ENCODE measurements around the gene PARP9. TPM values are rescaled to one million over a fixed set of nuclear protein-coding genes. Genes with fewer than 3 reads are reported as not detected.

PARP9 gene
- total RNA-seq, 2 experiments from 2014 or later, result 0.57 to 1.4 TPM

DNA sequence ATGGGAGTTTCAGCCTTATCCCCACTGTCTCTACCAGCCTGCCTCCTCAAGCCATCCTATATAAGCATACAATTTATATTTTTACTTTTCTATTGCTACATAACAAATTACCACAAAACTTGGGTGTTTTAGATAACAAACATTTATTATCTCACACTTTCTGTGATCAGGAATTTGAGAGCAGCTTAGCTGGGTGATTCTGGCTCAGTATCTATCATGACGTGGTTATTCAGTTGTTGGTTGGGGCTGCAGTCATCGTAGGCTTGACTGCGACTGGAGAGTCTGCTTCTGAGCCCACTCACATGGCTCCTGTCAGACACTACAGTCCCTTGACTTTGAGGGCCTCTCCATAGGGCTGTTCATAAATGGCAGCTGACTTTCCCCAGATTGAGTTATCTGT is 34.1 kb upstream of the PARP9 start:
- Histone ChIP-seq H3K4me2 (ENCODE audit: low read length) (no peak overlapping the region), H3K9me3 (ENCODE audit: low read length) (no peaks in the 10 kb centered on the region), H3K36me3 (ENCODE audit: insufficient read depth, low read length) (no peaks in the 10 kb centered on the region), H4K20me1 (ENCODE audit: insufficient read depth, low read length) (no peaks in the 10 kb centered on the region), H3K4me1 (ENCODE audit: insufficient read depth, low read length, poor library complexity, severe bottlenecking) (no peaks in the 10 kb centered on the region), H3K9me2 (ENCODE audit: insufficient read depth, low read length) (no peaks in the 10 kb centered on the region), H3K4me3 (ENCODE audit: low read depth, low read length, poor library complexity, severe bottlenecking) (no peak overlapping the region), H2AFZ (ENCODE audit: low read length) (no peak overlapping the region), H3K79me2 (ENCODE audit: insufficient read depth, low read depth, low read length) (no peaks in the 10 kb centered on the region), H3K27ac (ENCODE audit: low read depth, low read length, poor library complexity, severe bottlenecking) (no peak overlapping the region)
- POLR2A ChIA-PET, result interaction anchor here (0.7 kb wide), 1 partner anchor 82 kb away, joined by 3 read pairs; no protein-coding TSS in a partner anchor
- intact Hi-C loops (cut with micrococcal nuclease; ENCODE audit: unreplicated experiment), result no loop called here
- BruUV-seq (replicated peaks), result no TSS peak
- DNase-seq (ENCODE audit: low spot score), result no peak
- CTCF ChIA-PET (ENCODE audit: unreplicated experiment), result no interaction called here
- TF ChIP-seq CTCF (conservative IDR thresholded peaks at IDR 0.05; ENCODE audit: low read length) (no peak), EZH2phosphoT487 (IDR thresholded peaks at IDR 0.05; ENCODE audit: borderline replicate concordance, low read depth, low read length) (no peak)

GRCh38 chr3:122594025-122594424 is 29.9 kb upstream of the PARP9 start:
- peaks cover 10% of the 10 kb centered on the region for H3K4me1 ChIP-seq (ENCODE audit: insufficient read depth, low read length, poor library complexity, severe bottlenecking)
- BruUV-seq (replicated peaks), result no TSS peak

GRCh38 chr3:122590610-122591009 is 26.5 kb upstream of the PARP9 start:
- CTCF ChIA-PET (ENCODE audit: unreplicated experiment), result no interaction called here
- no peak overlapping the region for H3K4me3 ChIP-seq (ENCODE audit: low read depth, low read length, poor library complexity, severe bottlenecking)
- no peaks in the 10 kb centered on the region for H3K79me2 ChIP-seq (ENCODE audit: insufficient read depth, low read depth, low read length)
- H3K9me3 ChIP-seq (ENCODE audit: low read length), result no peaks in the 10 kb centered on the region
- intact Hi-C loops (cut with micrococcal nuclease; ENCODE audit: unreplicated experiment), result no loop called here
- no peak overlapping the region for H3K27ac ChIP-seq (ENCODE audit: low read depth, low read length, poor library complexity, severe bottlenecking)
- H2AFZ ChIP-seq (ENCODE audit: low read length), result no peak overlapping the region
- no peaks in the 10 kb centered on the region for H3K9me2 ChIP-seq (ENCODE audit: insufficient read depth, low read length)
- peaks cover 10% of the 10 kb centered on the region for H3K4me1 ChIP-seq (ENCODE audit: insufficient read depth, low read length, poor library complexity, severe bottlenecking)
- H3K4me2 ChIP-seq (ENCODE audit: low read length), result no peak overlapping the region
- no peak for DNase-seq (ENCODE audit: low spot score)
- POLR2A ChIA-PET, result no interaction called here
- BruUV-seq (replicated peaks), result no TSS peak
- no peaks in the 10 kb centered on the region for H4K20me1 ChIP-seq (ENCODE audit: insufficient read depth, low read length)
- TF ChIP-seq EZH2phosphoT487 (IDR thresholded peaks at IDR 0.05; ENCODE audit: borderline replicate concordance, low read depth, low read length), result no peak
- no peak for TF ChIP-seq CTCF (conservative IDR thresholded peaks at IDR 0.05; ENCODE audit: low read length)
- H3K36me3 ChIP-seq (ENCODE audit: insufficient read depth, low read length), result no peaks in the 10 kb centered on the region

More at GRCh38 chr3:122594025-122594424, 29.9 kb upstream of the PARP9 start:
- no peak for TF ChIP-seq CTCF (conservative IDR thresholded peaks at IDR 0.05; ENCODE audit: low read length)
- no peak for TF ChIP-seq EZH2phosphoT487 (IDR thresholded peaks at IDR 0.05; ENCODE audit: borderline replicate concordance, low read depth, low read length)
- Histone ChIP-seq H3K79me2 (ENCODE audit: insufficient read depth, low read depth, low read length) (no peaks in the 10 kb centered on the region), H3K9me3 (ENCODE audit: low read length) (no peaks in the 10 kb centered on the region), H3K4me3 (ENCODE audit: low read depth, low read length, poor library complexity, severe bottlenecking) (no peak overlapping the region), H3K36me3 (ENCODE audit: insufficient read depth, low read length) (no peaks in the 10 kb centered on the region), H3K4me2 (ENCODE audit: low read length) (no peak overlapping the region), H3K9me2 (ENCODE audit: insufficient read depth, low read length) (no peaks in the 10 kb centered on the region), H4K20me1 (ENCODE audit: insufficient read depth, low read length) (no peaks in the 10 kb centered on the region), H3K27ac (ENCODE audit: low read depth, low read length, poor library complexity, severe bottlenecking) (no peak overlapping the region), H2AFZ (ENCODE audit: low read length) (no peak overlapping the region)
- CTCF ChIA-PET (ENCODE audit: unreplicated experiment), result no interaction called here
- no peak for DNase-seq (ENCODE audit: low spot score)
- POLR2A ChIA-PET, result no interaction called here
- intact Hi-C loops (cut with micrococcal nuclease; ENCODE audit: unreplicated experiment), result no loop called here

Data from OCI-LY7 (cell line).